Upper lobe of left lung (tissue), 6 donors: ENCODE results near the gene IMMP1L. TPM values are rescaled to one million over a fixed set of nuclear protein-coding genes. Genes with fewer than 3 reads are reported as not detected.
"Not testable (repeated sequence)": the region's sequence is repeated elsewhere in the genome, so short reads cannot be mapped to it uniquely, and the experiment has no call there.

Source experiments
- ATAC-seq, 2 donors: fragments of 200-7000 bp; cut with Tn5 transposase; one replicate each; pipeline ENCODE4 v1.9.1; 2022; ENCODE audit warnings: mild to moderate bottlenecking in 2 of 2, moderate library complexity in 2 of 2; ENCODE audit not compliant: low FRiP score in 2 of 2
- DNase-seq, 2 donors: peaks; one replicate each; pipeline ENCODE4 v3.0.0-alpha.2; 2019 to 2020
- H3K27ac ChIP-seq, 4 donors: fragments of 200-600 bp; sonication (generic); one replicate each; pipeline ENCODE4 v1.5.1; 2016 to 2019
- H3K27me3 ChIP-seq, 4 donors: fragments of 200-600 bp; sonication (generic); one replicate each; pipeline ENCODE4 v1.5.1; 2017 to 2019
- H3K36me3 ChIP-seq, 4 donors: fragments of 200-600 bp; sonication (generic); one replicate each; pipeline ENCODE4 v1.5.1; 2016 to 2019
- H3K4me1 ChIP-seq, 4 donors: fragments of 200-600 bp; sonication (generic); one replicate each; pipeline ENCODE4 v1.5.1; 2018 to 2019
- H3K4me3 ChIP-seq, 4 donors: fragments of 200-600 bp; sonication (generic); one replicate each; pipeline ENCODE4 v1.5.1; 2017 to 2019; ENCODE audit warnings: mild to moderate bottlenecking in 2 of 4, moderate library complexity in 1 of 4
- H3K9me3 ChIP-seq, 4 donors: fragments of 200-600 bp; sonication (generic); one replicate each; pipeline ENCODE4 v1.5.1; 2018 to 2019
- CTCF ChIP-seq, 6 experiments: fragments of 450-650 bp in 4 of 6; fragments of 200-600 bp in 2 of 6; sonication (generic) in 2 of 6; IDR thresholded peaks; one replicate each; pipeline ENCODE4 v1.5.1; 2016 to 2019; ENCODE audit warnings: antibody characterized with exemption in 6 of 6
- EP300 ChIP-seq, 4 donors: sonication (generic); formaldehyde crosslinking; IDR thresholded peaks; one replicate each; pipeline ENCODE4 v1.5.1; 2017; ENCODE audit warnings: antibody characterized with exemption in 4 of 4, control low read depth in 2 of 4
- POLR2A ChIP-seq, 4 donors: fragments of 450-650 bp; IDR thresholded peaks; one replicate each; pipeline ENCODE4 v1.5.1; 2016 to 2017; ENCODE audit warnings: antibody characterized with exemption in 4 of 4, mild to moderate bottlenecking in 2 of 4
- POLR2AphosphoS5 ChIP-seq, 2 donors: sonication (generic); formaldehyde crosslinking; IDR thresholded peaks; one replicate each; pipeline ENCODE4 v1.5.1; 2017; ENCODE audit warnings: antibody characterized with exemption in 2 of 2
- WGBS, 2 donors: methylation state at CpG; one replicate each; pipeline ENCODE4 v1.1.5; 2017 to 2018; 5-methylcytosine and 5-hydroxymethylcytosine counted together
- total RNA-seq, 6 donors: library from RNA; depleted of rRNA in 4 of 6; stranded (reverse); fragments of >200 nt in 4 of 6; gene quantifications; one replicate each; pipeline versions ENCODE4 v1.1.0 to v1.2.1, GENCODE V29; 2016 to 2021
- donor health status: DM: no; HTN: no; CAD: no; lungs with moderate emphysema.
- donor health status: DM: no; HTN: yes; CAD: no; lungs with severe emphysema.

IMMP1L gene
- total RNA-seq, 6 donors from 2014 or later, result 2.9 to 38.2 (median 14.2) TPM

- no peak overlapping the region for H3K27ac ChIP-seq
- no peaks in the 10 kb centered on the region for H3K36me3 ChIP-seq
- TF ChIP-seq POLR2A (IDR thresholded peaks at IDR 0.05) (no peak), CTCF (IDR thresholded peaks at IDR 0.05) (no peak), EP300 (IDR thresholded peaks at IDR 0.05) (no peak), POLR2AphosphoS5 (IDR thresholded peaks at IDR 0.05) (no peak)
- peaks cover 11 to 31% (median 24%) of the 10 kb centered on the region in 4 donors for H3K4me1 ChIP-seq
- H3K9me3 ChIP-seq, result no peaks in the 10 kb centered on the region
- no peaks in the 10 kb centered on the region for H3K27me3 ChIP-seq
- ATAC-seq (no peak), DNase-seq (no peak)
- no peak overlapping the region for H3K4me3 ChIP-seq
- WGBS, 2 donors, result 97 to 98% methylated on average over 6 of the region's 6 CpGs
Measured at GRCh38 chr11:31512117-31512516, 2.7 kb upstream of the IMMP1L start.

GRCh38 chr11:31509051-31509428 lies 382 bp downstream of the IMMP1L start:
- DNase-seq, result no peak
- peak overlapping the region; percentile 68 to 89 (median 78) for H3K4me3 ChIP-seq
- H3K4me1 ChIP-seq, result peaks cover 11 to 31% (median 24%) of the 10 kb centered on the region in 4 donors
- no peaks in the 10 kb centered on the region for H3K27me3 ChIP-seq
- TF ChIP-seq CTCF (IDR thresholded peaks at IDR 0.05), result no peak
- TF ChIP-seq POLR2AphosphoS5 (IDR thresholded peaks at IDR 0.05), result no peak
- no peak for TF ChIP-seq POLR2A (IDR thresholded peaks at IDR 0.05)
- TF ChIP-seq EP300 (IDR thresholded peaks at IDR 0.05), result no peak
- peak; percentile 7 to 9 for ATAC-seq
- H3K27ac ChIP-seq, result peak overlapping the region; percentile 78 to 91 (median 88)
- WGBS, 2 donors, result 1 to 2% methylated on average over 8 of the region's 8 CpGs
- H3K9me3 ChIP-seq, result no peaks in the 10 kb centered on the region
- H3K36me3 ChIP-seq, result peaks cover 0 to 8% (median 0%) of the 10 kb centered on the region in 4 donors

GRCh38 chr11:31500560-31500959 lies 8.9 kb downstream of the IMMP1L start:
- Histone ChIP-seq H3K4me1 (no peaks in the 10 kb centered on the region), H3K27ac (no peak overlapping the region), H3K36me3 (peaks cover 0 to 11% (median 0%) of the 10 kb centered on the region in 4 donors), H3K9me3 (no peaks in the 10 kb centered on the region), H3K4me3 (no peak overlapping the region), H3K27me3 (no peaks in the 10 kb centered on the region)
- 90 to 94% methylated on average over 2 of the region's 2 CpGs for WGBS, 2 donors
- DNase-seq (no peak), ATAC-seq (no peak)
- TF ChIP-seq CTCF (IDR thresholded peaks at IDR 0.05) (no peak), POLR2A (IDR thresholded peaks at IDR 0.05) (no peak), EP300 (IDR thresholded peaks at IDR 0.05) (no peak), POLR2AphosphoS5 (IDR thresholded peaks at IDR 0.05) (no peak)

GRCh38 chr11:31499576-31500178 lies 9.7 kb downstream of the IMMP1L start:
- ATAC-seq (no peak), DNase-seq (no peak)
- Histone ChIP-seq H3K27me3 (no peaks in the 10 kb centered on the region), H3K9me3 (no peaks in the 10 kb centered on the region), H3K36me3 (peaks cover 0 to 7% (median 0%) of the 10 kb centered on the region in 4 donors), H3K4me3 (no peak overlapping the region), H3K27ac (no peak overlapping the region), H3K4me1 (no peaks in the 10 kb centered on the region)
- TF ChIP-seq CTCF (IDR thresholded peaks at IDR 0.05), result no peak
- TF ChIP-seq POLR2A (IDR thresholded peaks at IDR 0.05), result no peak
- TF ChIP-seq POLR2AphosphoS5 (IDR thresholded peaks at IDR 0.05), result no peak
- no peak for TF ChIP-seq EP300 (IDR thresholded peaks at IDR 0.05)
- 95 to 97% methylated on average over 3 of the region's 3 CpGs for WGBS, 2 donors

GRCh38 chr11:31493762-31494161 lies 15.7 kb downstream of the IMMP1L start:
- not testable (repeated sequence) for H3K4me1 ChIP-seq, H3K9me3 ChIP-seq, ATAC-seq, H3K4me3 ChIP-seq, H3K27ac ChIP-seq, DNase-seq, H3K27me3 ChIP-seq, H3K36me3 ChIP-seq
- 100% methylated on average over 3 of the region's 4 CpGs for WGBS, 2 donors
